Renal cortical epithelial cell (primary cell): Measurements from ENCODE around the gene SCNM1. TPM values are rescaled to one million over a fixed set of nuclear protein-coding genes. Genes with fewer than 3 reads are reported as not detected.
A peak's percentile ranks its signal among the peaks of the same experiment; 100 is the strongest.

Experiments used
- DNase-seq: peaks from one replicate; pipeline ENCODE4 v3.0.0-alpha.2; 2011; ENCODE audit warnings: low read depth
- total RNA-seq: library from RNA; depleted of rRNA; stranded (reverse); fragments of >200 nt; gene quantifications from 2 replicates; pipeline ENCODE4 v1.2.3, GENCODE V29; 2014

Gene SCNM1, protein sequence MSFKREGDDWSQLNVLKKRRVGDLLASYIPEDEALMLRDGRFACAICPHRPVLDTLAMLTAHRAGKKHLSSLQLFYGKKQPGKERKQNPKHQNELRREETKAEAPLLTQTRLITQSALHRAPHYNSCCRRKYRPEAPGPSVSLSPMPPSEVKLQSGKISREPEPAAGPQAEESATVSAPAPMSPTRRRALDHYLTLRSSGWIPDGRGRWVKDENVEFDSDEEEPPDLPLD
- total RNA-seq: 16.8 and 20.0 TPM in 2 replicates

DNA sequence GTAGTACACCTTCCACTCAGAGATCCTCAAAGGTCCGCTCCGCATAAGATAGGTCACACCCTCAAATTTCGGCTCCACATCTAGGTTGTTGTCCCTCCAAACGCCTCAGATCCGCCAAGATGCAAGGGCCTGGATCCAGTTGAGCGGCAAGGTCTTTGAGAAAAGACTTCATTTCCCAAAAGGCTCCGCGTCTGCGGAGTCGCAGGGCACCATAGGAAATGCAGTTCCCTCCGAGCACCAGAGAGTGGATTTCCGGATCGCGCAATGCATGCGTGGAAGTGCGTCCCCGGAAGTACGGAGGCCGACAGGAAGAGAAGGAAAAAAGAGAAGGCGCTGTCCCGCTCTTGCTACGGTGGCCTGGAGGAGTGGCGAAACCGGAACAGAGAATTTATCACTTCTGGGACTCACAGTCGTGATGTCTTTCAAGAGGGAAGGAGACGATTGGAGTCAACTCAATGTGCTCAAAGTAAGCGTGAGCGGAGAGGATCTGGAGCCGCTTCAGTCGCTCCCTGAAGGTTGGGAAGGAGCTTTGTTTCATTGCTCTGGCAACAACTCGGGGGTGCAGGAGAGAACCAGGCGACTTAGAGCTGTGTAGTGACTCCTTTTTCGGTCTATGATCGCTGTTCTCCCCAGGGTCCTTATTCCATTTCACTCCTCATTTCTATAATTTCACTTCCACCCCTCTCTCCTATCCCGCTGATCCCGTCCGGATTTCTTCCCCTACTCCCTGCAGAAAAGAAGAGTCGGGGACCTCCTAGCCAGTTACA, at the start of gene SCNM1, which contains the start of gene LYSMD1:
SCNM1 (plus strand) TSS at position 407 of the 767 bp plus-strand sequence; CDS start at position 416, 9 bp downstream.
LYSMD1 (minus strand) TSS at position 165 of the 767 bp plus-strand sequence. CDS start 644 bp downstream, outside the sequence.
- peak; percentile 96 for DNase-seq

- no peak for DNase-seq
Measured at GRCh38 chr1:151124763-151125403, 41.1 kb upstream of the SCNM1 start.

DNA sequence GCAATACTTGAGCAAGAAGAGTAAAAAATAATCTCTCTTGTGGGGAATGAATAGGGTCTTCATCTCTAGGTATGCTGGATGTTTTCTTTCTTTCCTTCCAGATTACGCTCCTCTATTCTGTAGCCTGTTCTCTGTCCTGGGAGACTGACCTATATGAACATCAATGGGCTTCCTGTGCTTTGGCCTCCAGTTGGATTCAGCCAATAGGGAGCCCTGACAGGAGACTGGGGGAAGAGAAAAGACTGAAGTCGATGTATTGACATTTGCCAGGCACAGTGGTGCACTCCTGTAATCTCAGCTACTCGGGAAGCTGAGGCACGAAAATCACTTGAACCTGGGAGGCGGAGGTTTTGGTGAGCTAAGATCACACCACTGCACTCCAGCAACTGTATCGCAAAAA, 37.1 kb upstream of the SCNM1 start:
- no peak for DNase-seq

DNA sequence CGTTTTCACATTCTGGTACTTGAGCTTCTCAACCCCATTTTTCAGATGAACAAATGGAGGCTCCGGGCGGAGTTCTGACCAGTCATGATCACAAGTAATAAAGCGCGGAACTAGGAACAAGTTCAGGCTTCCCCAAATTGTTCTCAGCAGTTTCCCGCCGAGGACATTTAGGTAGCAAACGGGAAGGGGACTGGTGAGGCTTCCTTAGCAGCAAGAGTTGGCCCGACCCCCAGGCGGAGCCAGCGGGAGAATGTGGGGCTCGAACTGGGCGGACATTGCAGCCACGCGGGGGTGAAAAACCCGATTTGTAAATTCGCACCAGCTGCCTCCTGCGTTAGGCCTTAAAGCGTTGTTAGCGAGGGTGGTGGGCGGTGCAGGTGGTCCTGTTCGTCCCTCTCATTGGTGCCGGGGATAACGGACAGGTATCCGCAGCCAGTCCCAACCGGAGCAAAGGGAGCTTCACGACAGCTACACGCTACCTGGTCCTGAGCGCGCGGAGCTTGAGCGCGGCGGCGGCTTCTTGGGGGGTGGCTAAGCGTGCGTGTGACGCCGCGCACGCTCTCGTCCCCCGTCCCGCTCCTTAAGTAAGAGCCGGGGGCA, 34.9 kb upstream of the SCNM1 start:
- peak; percentile 86 for DNase-seq

DNA sequence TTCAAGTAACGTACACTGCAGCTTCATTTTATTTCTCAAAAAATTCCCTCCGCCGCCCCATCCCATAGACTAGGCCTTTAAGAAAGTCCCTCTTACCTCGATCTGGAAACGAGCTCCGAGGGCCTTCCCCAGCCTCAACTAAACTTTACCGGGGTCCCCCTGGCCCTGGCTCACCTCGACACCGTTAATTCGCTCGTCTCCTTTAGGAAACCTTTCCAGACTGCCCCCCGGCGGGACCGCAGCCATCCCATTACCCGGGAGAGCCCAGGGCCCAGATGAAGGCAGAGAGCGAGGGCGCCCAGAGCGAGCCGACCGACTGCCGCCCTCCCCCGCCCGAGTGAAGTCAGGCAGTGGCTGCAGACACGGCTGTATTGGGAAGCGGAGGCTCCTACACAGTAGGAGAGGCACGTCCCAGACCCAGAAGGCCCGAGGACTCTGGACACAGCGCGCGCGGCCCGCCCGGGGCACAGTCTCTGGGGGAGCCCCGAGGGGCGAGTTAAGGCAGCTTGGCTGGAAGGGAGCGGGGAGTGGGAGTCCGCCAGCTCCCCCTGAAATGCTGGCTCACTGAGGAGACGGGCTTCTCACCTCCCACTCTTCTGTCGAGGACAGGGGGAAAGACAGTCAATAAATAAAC, 34.1 kb upstream of the SCNM1 start:
- no peak for DNase-seq

DNA sequence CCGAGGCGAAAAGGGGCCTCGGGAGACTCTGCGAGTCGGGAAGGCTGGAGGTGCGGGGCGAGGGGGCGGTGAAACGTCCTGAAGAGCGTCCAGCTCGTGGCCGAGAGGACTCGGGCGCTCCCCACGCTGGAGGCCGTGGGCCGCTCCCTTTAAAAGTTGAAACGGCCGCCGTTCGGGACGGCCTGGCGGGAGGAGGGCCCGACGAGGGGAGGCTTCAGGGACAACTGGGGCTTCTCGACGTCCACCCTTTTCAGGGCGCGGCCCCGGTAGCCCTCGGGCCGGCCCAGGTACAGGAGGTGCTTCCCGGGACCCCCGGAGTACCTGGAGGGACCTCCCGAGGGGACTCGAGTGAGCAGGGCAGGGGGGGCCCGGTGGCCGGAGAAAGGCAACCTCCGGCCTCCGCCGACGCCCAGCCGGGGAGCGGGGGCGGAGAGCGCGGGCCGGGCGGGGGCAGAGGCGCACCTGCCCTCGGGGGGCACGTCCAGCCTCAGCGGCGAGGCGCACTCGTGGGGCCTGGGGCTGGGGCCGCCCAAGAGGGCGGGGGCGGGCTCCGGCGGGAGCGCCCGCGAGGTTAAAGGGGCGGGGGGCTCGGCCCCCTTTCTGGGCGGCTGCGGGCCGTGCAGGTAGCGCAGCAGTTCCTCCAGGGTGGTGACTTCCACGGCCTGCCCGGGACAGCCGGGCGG, 33.5 kb upstream of the SCNM1 start:
- no peak for DNase-seq

DNA sequence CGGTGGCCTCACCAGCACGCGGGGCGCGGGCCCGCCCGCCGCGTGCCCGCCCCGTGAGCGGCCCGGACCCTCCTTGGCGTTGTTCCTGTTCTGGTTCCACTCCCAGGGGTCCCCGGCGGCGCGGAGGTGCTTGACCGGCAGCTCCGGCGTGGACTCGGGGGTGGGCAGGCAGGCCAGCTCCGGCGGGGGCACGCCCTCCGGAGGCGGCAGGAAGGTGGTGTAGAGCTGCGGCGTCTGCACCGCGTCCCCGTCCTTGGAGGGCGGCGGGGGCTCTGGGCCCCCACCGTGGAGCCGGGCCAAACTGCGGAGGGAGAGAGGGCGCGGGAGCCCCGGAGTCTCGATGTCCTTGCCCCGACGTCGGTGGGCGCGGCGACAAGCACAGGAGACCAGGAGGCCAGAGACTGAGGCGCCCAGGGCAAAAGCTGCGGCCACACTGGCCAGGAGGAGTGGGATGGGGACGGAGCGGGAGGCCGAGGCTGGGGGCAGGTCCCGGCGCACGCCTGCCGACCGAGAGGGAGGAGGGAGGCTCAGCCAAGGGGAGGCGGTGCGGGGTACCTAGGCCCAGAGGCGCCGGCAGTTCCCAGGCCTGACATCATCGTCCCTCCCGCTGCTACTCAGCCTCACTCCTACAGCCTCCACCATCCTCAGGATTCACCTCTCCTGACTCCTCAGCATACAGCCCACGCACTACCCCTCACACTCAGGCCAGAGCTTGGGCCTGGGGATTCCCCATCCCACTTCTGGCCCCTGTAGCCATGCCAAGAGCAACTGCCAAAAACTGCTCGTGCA, 32.7 kb upstream of the SCNM1 start:
- no peak for DNase-seq

GRCh38 chr1:151134396-151134795, 31.5 kb upstream of the SCNM1 start:
- DNase-seq: no peak

GRCh38 chr1:151134991-151135390, 31.0 kb upstream of the SCNM1 start:
- no peak for DNase-seq

DNA sequence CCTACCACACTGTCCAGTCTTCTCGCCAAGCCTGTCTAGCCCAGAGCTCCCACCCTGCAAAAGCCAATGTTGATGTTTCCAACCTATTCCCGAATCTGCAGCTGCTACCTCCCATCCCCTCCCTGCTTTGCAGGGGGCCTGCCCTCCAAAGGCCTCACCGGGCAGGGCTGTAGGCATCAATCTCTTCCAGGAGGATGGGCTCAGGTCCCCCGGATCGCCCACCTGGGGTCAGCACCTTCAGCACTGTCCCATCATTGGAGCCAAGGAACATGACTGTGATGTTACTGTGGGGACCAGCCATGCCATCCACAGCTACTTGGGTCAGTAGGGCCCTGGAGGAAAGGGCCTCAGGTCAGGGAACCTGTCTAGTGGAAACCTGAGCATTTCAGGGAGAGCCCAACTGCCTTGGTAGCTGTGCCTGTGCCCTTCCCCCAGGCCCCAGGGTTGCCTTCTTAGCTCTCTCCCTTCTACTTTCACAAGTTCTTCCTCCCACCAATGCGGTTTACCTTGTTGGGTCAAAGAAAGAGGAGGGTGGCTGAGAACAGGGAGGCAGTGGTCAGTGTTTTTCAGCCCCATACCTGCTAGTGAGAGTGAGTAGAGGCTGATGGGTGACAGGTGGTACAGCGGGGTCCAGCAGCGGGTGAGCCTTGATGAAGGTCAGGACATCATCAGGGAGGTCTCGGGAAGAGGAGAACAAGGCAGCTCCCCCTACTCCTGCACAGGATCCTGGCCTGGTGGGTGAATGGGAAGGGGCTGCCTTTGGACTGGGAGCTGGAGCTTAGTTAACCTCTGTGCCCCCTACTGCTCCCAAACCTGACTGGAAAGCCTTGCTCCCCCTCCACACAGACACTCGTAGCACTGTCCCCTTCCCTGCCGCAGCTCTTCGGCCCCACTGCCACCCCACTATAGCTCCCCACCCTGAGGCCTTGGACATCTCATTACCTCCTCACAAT, 30.2 kb upstream of the SCNM1 start:
- no peak for DNase-seq

DNA sequence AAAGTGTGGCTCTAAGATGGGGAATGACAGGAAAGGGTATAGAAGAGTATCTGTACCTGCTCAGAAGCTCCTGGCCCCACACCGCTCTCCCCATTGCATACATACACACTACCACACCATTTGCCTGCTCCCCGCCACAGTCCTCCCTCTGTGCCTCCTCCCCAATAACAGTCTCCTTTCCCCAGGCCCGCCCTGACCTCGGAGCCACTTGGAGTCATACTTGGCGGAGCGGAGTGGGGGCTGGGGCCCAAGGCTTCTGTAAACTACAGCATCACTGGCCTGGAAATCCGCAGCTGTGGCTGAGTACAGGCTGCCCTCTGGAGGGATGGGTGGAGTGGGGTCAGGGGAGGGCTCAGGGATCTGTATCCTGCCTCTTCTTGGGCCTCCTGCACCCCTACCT, 28.2 kb upstream of the SCNM1 start:
- no peak for DNase-seq

DNA sequence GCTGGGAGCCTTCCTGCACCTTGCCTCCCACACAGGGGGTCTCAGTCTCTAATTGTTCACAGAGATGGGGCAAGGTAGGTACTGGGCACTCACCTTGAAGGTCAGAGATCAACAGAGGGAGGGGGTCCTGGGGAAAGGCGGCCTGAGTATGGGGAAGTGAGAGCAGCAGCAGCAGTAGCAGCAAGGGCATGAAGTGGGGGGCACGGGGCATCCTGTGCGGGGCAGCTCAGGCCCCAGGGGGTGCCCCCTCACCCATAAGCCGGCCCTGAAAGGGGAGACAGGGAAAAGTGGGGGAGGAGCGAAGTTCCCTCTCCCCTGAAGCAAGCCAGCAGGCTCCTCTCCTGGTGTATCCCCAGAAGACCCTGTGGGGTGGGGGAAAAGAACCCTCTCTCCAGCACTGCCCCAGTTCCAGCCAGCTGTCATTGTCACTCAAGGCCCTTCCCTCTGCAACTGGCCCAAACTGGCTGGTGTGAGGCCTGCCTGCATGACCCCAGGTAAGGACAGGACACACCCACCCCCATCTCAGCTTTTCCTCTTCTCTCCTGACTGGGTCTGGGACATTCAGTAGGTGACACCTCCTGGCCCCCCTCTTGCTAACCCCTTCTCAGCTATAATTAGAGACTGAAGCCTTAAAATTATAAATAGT, 23.4 kb upstream of the SCNM1 start:
- DNase-seq: no peak

DNA sequence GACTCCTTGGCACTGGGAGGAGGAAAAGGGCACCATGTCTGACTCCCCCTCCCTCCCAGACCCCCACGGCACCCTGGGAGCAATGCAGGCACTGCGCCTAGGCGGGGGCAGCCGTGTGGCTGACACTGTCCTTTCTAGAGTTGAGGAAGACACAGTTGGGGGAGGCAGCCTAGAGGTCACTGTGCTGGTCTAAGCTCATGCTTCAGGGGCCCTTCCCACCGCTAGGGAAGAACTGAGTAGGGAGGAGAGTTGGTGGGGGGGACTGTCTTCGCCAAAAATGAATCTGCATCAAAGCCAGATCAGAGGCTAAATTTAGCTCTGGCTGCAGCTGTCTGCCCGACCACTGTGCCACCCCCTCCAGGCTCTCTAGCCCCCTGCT, 22.9 kb upstream of the SCNM1 start:
- no peak for DNase-seq

- no peak for DNase-seq
Measured at GRCh38 chr1:151143986-151144385, 22.0 kb upstream of the SCNM1 start.

DNA sequence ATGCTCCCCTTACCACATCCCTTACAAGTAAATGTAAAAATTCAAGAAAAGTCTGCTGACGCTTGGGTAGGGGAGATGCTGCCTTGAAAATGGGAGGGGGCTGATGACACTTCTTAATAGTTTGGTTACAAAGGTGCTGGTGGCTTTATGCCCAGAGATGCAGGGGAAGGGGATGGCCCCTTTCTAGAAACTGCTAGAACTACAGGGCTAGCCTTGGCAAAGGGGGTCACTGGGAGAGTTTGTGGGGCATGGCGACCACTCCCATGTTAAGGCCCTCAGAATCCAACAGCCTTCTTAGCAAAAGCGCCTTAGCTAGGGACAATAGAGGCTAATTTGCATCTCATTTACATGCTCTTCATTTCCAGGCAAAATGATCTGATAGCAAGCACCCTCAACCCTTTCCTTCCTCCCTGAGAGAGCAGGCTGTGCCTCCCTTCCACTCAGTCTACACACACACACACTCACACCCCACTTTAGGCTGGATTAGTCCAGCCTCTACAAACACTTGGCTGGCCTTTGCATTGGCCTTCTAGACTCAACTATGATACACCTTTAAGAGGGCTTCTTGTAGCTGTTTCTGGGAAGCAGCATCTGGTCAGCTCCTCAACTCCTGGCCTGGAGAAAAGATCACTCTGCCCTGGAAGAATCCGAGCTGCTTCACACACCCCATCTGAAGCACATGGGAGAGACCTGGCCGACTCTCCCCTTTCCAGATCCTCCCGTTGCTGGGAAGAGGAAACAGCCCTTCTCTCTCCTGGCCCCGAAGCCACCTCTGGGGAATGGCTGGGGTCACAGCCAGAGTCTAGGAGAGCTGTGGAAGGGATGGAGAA, 21.3 kb upstream of the SCNM1 start:
- peak; percentile 33 for DNase-seq

- no peak for DNase-seq
Measured at GRCh38 chr1:151145304-151146071, 20.5 kb upstream of the SCNM1 start.

GRCh38 chr1:151146072-151146411, 19.9 kb upstream of the SCNM1 start:
- no peak for DNase-seq
